ENCODE measurements around the gene ZNF423.

The ZNF423 gene

GRCh38 chr16:49531931-49532840, 323.7 kb downstream of the ZNF423 start:
- DNase-seq (ENCODE audit: low read depth in 2 of 2): no peak

- DNase-seq (ENCODE audit: low read depth in 2 of 2): no peak
Measured at GRCh38 chr16:49531425-49531824, 324.5 kb downstream of the ZNF423 start.

DNA sequence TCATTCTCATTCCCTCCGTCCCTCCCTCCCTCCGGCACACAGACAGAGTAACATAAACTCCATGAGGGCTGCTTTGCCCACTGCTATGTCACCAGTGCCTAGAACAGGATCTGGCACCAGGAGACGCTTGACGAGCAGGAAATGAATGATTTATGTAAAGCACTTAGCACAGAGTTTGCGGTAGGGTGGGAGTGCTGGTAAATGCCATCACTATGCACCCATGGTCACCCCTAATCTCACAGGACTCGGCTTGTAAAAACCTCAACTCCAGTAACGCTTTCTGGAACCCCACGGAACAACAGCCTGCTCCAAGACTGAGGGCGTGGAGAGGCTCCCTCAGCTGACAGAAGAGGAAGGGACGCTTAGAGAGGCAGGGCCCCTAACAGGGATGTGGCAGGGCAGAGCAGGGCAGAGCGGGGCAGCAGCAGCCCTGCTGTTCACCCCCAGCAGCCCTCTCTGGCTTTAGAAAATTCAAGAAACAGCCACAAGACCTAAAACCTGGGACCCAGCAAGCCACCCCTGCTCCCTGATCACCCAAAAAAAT, 325.4 kb downstream of the ZNF423 start:
- DNase-seq (ENCODE audit: low read depth in 2 of 2): no peak

DNA sequence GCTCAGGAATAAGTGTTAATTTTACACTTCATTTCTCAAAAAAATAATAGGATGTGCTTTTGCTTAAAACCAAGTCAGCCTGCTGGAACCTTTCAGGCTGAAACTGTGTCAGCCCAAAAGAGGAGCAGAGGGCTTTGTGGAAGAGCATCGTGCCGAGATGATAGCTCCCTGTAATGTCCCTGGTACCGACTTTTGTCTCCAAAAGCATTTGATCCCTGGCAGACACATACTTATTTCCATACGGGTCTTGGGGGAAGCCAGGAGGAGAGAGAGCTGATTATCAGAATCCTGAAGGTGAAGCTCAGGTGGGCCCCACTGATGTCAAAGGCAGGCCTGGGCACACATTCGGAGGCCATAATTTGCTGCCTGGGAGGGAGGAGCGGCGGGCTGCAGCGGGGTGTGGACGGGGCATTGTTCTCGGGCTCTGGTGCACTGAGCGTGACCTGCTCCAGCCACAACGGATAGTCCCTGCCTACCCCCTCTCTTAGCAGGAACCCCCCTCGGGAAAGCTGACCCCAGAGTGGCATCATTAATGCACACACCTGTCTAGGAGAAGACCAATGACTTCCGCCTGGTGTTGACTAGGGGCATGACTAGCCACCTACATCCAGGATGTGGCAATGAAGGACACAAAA, 326.4 kb downstream of the ZNF423 start:
- no peak for DNase-seq (ENCODE audit: low read depth in 2 of 2)

DNA sequence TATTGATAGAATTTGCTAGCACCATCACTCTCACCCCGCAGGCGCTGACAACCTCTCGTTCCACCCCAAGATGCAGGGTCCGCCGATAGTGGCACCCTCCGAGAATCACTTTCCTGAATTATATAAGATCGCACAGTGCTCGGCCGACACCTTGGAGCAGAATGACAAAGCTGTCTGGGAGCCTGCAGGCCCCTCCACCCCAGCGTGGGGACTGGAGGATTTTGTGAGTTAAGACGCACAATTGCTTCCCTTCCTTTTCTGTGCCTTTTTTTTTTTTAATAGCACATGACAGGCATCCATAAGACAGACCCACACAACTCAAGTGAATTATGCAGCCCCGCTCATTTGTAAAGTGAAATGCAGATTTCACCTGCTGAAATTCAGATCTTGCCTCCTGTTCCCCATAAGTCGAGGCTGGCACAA, 327.0 kb downstream of the ZNF423 start:
- DNase-seq (ENCODE audit: low read depth in 2 of 2): no peak

- no peak for DNase-seq (ENCODE audit: low read depth in 2 of 2)
Measured at GRCh38 chr16:49528060-49528865, 327.6 kb downstream of the ZNF423 start.

DNA sequence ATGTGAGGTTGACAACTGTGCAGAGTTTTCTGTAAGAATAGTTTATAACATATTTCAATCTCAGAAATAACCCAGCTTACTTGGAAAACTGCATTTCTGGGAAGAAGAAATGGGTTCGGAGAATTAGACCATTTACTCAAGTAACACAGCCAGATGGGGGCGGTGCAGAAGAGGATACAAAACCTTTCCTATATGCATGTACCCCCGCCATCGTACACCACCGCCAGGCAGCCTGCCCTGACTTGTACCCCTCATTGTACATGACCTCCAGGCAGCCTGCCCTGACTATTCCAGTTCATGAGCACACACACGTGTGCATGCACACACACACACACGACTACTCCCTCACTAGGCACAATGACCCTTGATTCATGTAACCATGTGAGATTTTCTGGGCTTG, 328.3 kb downstream of the ZNF423 start:
- DNase-seq (ENCODE audit: low read depth in 2 of 2): no peak

DNA sequence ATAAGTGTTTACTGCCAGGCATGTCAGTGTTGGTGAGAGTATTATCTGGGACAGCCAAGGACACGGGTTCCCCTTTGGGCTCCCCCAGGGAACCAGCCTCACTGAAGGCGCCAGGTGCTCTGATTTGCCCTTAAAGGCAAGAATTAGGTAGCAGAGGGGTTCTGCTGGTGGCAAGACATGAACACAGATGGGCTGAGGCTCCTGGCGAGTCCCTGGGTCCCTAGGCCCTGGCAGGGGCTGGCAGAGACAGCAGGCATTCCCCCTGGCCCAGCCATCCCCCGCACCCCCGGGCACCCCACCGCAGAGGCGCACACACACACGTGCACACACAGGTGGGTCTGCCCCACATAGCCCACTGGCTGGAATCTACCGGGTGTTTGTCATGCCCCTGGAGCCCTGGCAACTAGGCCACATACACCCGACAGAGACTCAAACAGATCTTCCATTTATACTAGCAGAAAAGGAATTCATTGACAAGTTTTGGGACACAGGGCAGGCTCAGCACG, 329.0 kb downstream of the ZNF423 start:
- DNase-seq (ENCODE audit: low read depth in 2 of 2): no peak

- DNase-seq (ENCODE audit: low read depth in 2 of 2): no peak
Measured at GRCh38 chr16:49524947-49525315, 331.0 kb downstream of the ZNF423 start.

GRCh38 chr16:49524216-49524946, 331.5 kb downstream of the ZNF423 start:
- DNase-seq (ENCODE audit: low read depth in 2 of 2): no peak

- no peak for DNase-seq (ENCODE audit: low read depth in 2 of 2)
Measured at GRCh38 chr16:49523435-49524159, 332.3 kb downstream of the ZNF423 start.

DNA sequence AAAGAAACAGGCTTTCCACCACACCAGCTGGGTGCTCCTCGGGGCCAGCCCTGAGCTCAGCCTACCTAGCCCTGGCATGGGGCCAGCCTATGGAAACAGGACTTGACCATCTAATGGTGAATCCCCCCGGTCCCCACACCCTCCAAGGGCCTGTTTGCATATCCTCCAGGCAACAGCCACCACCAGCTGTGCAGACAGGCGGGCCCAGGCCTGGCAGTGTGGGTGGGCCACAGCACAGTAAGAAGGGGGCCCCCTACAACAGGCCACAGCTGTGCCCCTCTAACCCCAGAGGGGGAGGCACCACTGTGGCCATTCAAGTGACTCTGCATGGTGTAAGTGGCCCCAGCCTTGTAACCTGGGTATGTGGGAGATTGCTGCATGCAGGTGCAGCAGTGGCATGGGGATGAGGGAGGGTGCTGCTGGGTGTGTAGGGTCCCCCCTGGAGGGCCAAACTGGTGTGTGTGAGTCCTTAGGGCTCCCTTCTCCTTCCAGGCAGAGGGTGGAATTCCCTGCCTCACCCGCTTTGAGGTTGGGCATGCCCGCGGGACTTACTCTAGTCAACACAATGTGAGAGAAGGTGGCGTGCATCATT, 334.1 kb downstream of the ZNF423 start:
- DNase-seq (ENCODE audit: low read depth in 2 of 2): no peak

- DNase-seq (ENCODE audit: low read depth in 2 of 2): no peak
Measured at GRCh38 chr16:49520492-49521038, 335.3 kb downstream of the ZNF423 start.

- no peak for DNase-seq (ENCODE audit: low read depth in 2 of 2)
Measured at GRCh38 chr16:49519741-49520140, 336.2 kb downstream of the ZNF423 start.

DNA sequence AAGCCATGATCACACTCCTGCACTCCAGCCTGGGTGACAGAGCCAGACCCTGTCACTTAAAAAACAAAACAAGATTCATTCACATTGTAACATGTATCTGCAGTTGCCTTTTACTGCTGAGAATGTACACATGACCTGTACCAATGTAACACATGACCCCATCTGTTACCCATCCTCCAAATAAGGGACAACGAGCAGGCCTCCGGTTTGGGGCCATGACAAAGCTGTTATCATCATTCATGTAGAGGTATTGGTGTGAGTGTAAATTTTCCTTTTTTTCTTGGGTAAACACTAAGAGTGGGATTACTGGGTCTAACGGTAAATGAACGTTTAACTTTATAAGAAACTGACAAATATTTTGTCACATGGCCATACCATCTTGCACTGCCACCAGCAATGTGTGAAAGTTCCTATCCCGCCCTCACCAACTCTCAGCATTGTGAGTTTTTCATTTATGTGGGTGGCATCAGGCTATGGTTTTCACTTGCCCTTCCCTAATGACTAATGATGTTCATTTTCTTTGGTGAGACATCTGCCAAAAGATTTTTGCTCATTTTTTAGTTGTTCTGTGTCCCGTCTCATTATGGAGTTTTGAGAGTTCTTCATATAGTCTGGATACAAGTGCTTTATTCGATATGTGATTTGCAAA, 336.8 kb downstream of the ZNF423 start:
- DNase-seq (ENCODE audit: low read depth in 2 of 2): no peak

DNA sequence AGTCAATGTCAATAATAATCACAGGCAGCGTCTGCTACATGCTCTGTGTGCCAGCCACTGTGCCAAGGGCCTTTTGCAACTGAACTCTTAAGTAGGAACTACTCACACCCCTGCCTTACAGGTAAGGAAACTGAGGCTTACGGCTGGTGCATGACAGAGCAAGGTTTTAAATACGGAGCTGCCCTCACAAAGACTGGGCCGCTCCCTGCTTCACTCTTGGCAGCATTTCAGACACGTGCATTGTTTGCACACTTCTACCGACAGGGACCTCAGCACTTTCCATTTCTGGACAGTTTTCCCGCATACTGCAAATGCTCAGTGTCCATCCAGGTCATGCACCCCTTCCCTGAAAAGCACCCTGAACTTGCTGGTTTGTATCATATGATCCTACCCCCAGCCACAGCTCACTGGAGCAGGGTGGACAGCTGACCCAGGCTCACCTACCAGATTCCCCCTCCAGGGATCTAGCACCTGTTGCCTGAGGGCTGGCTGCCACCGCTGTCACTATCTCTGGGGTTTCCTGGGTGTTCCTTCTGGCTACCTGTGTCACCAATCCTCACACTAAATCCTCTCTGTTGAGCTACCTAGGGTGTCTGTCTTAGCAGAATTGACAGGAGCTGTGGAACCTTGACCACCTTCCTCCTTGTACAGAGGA, 339.4 kb downstream of the ZNF423 start:
- DNase-seq (ENCODE audit: low read depth in 2 of 2): no peak

DNA sequence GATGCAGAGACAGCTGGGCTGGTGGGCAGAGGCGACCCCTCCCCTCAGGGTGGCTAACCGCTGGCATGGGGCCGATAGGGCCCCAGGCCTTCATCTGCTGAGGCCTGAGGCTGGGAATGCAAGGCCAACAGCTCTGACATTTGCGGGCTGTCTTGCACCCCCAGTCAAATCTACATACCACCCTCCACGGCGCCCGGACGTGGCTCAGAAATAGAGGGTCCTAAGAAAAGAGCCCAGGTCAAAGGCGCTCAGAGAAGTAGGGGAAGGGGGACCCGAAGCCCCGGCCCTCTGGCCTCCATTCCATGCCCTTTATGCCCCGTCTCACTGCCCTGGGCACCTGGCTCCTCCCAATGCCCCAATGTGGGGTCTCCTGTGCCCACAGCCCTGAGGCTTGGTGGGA, 340.1 kb downstream of the ZNF423 start:
- no peak for DNase-seq (ENCODE audit: low read depth in 2 of 2)

- DNase-seq (ENCODE audit: low read depth in 2 of 2): no peak
Measured at GRCh38 chr16:49515016-49515565, 340.8 kb downstream of the ZNF423 start.
